ENCODE measurements around the gene MYL2. TPM values are rescaled to one million over a fixed set of nuclear protein-coding genes. Genes with fewer than 3 reads are reported as not detected.

MYL2 gene, protein sequence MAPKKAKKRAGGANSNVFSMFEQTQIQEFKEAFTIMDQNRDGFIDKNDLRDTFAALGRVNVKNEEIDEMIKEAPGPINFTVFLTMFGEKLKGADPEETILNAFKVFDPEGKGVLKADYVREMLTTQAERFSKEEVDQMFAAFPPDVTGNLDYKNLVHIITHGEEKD
- total RNA-seq (2011; cell fraction: chromatin; rRNA removed; ENCODE audit: low replicate concordance), result not detected in 2 replicates
- total RNA-seq (2011; cell fraction: nucleolus; rRNA removed), result not detected in 2 replicates
- total RNA-seq (2011; cell fraction: nucleoplasm; rRNA removed), result not detected in 2 replicates
- total RNA-seq (2014; rRNA removed) (not detected in 2 replicates), total RNA-seq (2014; rRNA removed; fragmentation: Illumina TruSeq; extraction: Trizol) (not detected in 2 replicates), total RNA-seq (2015; rRNA removed; fragmentation: Illumina TruSeq; extraction: Trizol) (not detected in 2 replicates), total RNA-seq (2021) (not detected in 2 replicates), polyA plus RNA-seq (2011; rRNA removed) (not detected in 2 replicates), polyA plus RNA-seq (2014; fragmentation: Illumina TruSeq; extraction: Trizol) (not detected in 2 replicates), polyA plus RNA-seq (2014; fragmentation: Nextera tagmentation; extraction: Ambion mirVana) (not detected), polyA plus RNA-seq (2014; rRNA removed) (not detected in 2 replicates), polyA minus RNA-seq (2011; rRNA and poly(A)+ RNA removed) (not detected in 2 replicates), Bru-seq, nascent RNA (not detected), BruChase-seq, experiment 1, labeled RNA remaining after a 2-hour chase (not detected), BruChase-seq, experiment 2, labeled RNA remaining after a 6-hour chase (not detected)
- polyA plus RNA-seq (2011; cell fraction: cytosol; rRNA removed), result not detected in 2 replicates
- polyA plus RNA-seq (2011; cell fraction: nucleus; rRNA removed), result not detected in 2 replicates
- polyA plus RNA-seq (2012), result not detected in 2 replicates
- not detected in 2 replicates for polyA minus RNA-seq (2011; cell fraction: cytosol; rRNA and poly(A)+ RNA removed)
- polyA minus RNA-seq (2011; cell fraction: nucleus; rRNA and poly(A)+ RNA removed), result not detected in 2 replicates
- long read RNA-seq, experiment 1, result 0 reads
- long read RNA-seq, experiment 2, result 0 reads
- long read RNA-seq, experiment 3, result 0 reads

- no peak for DNase-seq (ENCODE audit: extremely low read depth in 1 of 4, low spot score in 3 of 4)
- no peak for FAIRE-seq
- Histone ChIP-seq H3K36me3 (ENCODE audit: control insufficient read depth, insufficient read depth, low read length) (no peaks in the 10 kb centered on the region), H3K27me3 (ENCODE audit: control insufficient read depth in 2 of 2, insufficient read depth in 2 of 2, low read length in 2 of 2) (peaks cover 15 to 50% of the 10 kb centered on the region in 2 experiments; a peak in 4 of 5 replicates), H3K4me1 (replicated peaks in 1 of 2; ENCODE audit: control insufficient read depth in 2 of 2, insufficient read depth in 2 of 2, low read length in 2 of 2) (no peaks in the 10 kb centered on the region), H3K9me3 (replicated peaks; ENCODE audit: control insufficient read depth, insufficient read depth, low read depth, low read length) (no peaks in the 10 kb centered on the region), H2AFZ (ENCODE audit: low read depth, low read length) (no peak within 1 kb of the TSS), H3K4me2 (ENCODE audit: insufficient read depth, low read length) (no peak within 1 kb of the TSS), H3K27ac (ENCODE audit: extremely low read depth, low read depth, low read length) (no peak within 1 kb of the TSS), H3K9me1 (ENCODE audit: control insufficient read depth, insufficient read depth, low read length) (no peaks in the 10 kb centered on the region), H4K20me1 (replicated peaks; ENCODE audit: control insufficient read depth, insufficient read depth, low read length) (no peaks in the 10 kb centered on the region), H3K79me2 (ENCODE audit: control insufficient read depth, insufficient read depth, low read length) (no peaks in the 10 kb centered on the region), H3K4me3 (no peak within 1 kb of the TSS), H3K9ac (ENCODE audit: insufficient read depth in 1 of 2, low read depth in 2 of 2, low read length in 2 of 2) (no peak within 1 kb of the TSS)
- ChIA-PET POLR2A (no interaction called here), CTCF (ENCODE audit: low intra/inter-chr PET ratio) (interaction anchor here (0.6 kb wide), 1 partner anchor 362 kb away, joined by 4 read pairs; no protein-coding TSS in a partner anchor)
- no TSS peak for BruUV-seq (replicated peaks)
- 22% methylated on average over 22 of the region's 22 CpGs for WGBS (ENCODE audit: insufficient coverage, low coverage, missing lambda C conversion rate)
- in situ Hi-C loops (cut with MboI), result no loop called here
- intact Hi-C loops (cut with micrococcal nuclease), result no loop called here
- no peak for TF ChIP-seq BHLHE40 (IDR thresholded peaks at IDR 0.05; ENCODE audit: low read length)
- TF ChIP-seq, protein P1, sequence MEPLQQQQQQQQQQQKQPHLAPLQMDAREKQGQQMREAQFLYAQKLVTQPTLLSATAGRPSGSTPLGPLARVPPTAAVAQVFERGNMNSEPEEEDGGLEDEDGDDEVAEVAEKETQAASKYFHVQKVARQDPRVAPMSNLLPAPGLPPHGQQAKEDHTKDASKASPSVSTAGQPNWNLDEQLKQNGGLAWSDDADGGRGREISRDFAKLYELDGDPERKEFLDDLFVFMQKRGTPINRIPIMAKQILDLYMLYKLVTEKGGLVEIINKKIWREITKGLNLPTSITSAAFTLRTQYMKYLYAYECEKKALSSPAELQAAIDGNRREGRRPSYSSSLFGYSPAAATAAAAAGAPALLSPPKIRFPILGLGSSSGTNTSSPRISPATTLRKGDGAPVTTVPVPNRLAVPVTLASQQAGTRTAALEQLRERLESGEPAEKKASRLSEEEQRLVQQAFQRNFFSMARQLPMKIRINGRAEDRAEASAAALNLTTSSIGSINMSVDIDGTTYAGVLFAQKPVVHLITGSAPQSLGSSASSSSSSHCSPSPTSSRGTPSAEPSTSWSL (CRISPR knock-in tag; IDR thresholded peaks at IDR 0.05; ENCODE audit: borderline replicate concordance), result no peak
- ATAC-seq, result no peak
These were observed at the start of gene MYL2 for GRCh38 chr12:110920324-110920910. TSS of gene MYL2 (minus strand) at chr12:110920579. CDS start at chr12:110920529, 50 bp downstream.
